GM18505 (cell line): ENCODE data around the gene SPCS1.
"Not testable (repeated sequence)": the region's sequence is repeated elsewhere in the genome, so short reads cannot be mapped to it uniquely, and the experiment has no call there.

Experiments
- ATAC-seq: cut with Tn5 transposase; IDR thresholded peaks from one replicate; pipeline ENCODE4 v1.9.1; 2021; ENCODE audit not compliant: unreplicated experiment
- POLR2A ChIP-seq: IDR thresholded peaks from 4 replicates; pipeline ENCODE4 v1.6.1; 2011; ENCODE audit warnings: borderline replicate concordance; ENCODE audit not compliant: insufficient read depth, insufficient read length; ENCODE audit errors: extremely low read depth

Gene SPCS1

GRCh38 chr3:52705688-52706686 is at the start of gene SPCS1, which contains the start of gene GLT8D1:
Gene SPCS1, plus strand, starts transcription at chr3:52706106. Its CDS starts 141 bp downstream, at chr3:52706247.
Gene GLT8D1, minus strand, starts transcription at chr3:52705791. Its CDS starts 5,331 bp downstream, at chr3:52700460.
- TF ChIP-seq POLR2A: peak; percentile 81
- peak; percentile 71 for ATAC-seq

GRCh38 chr3:52660046-52660445 is 45.9 kb upstream of the SPCS1 start:
- no peak for TF ChIP-seq POLR2A
- no peak for ATAC-seq

- TF ChIP-seq POLR2A: no peak
- ATAC-seq: no peak
Measured at GRCh38 chr3:52663098-52663497, 42.8 kb upstream of the SPCS1 start.

GRCh38 chr3:52670621-52671521 is 35.0 kb upstream of the SPCS1 start:
- no peak for ATAC-seq
- TF ChIP-seq POLR2A: no peak

GRCh38 chr3:52671676-52672075 is 34.2 kb upstream of the SPCS1 start:
- no peak for ATAC-seq
- no peak for TF ChIP-seq POLR2A

- not testable (repeated sequence) for ATAC-seq
Measured at GRCh38 chr3:52676201-52676600, 29.7 kb upstream of the SPCS1 start.

- ATAC-seq: no peak
- no peak for TF ChIP-seq POLR2A
Measured at GRCh38 chr3:52678265-52679198, 27.4 kb upstream of the SPCS1 start.

- no peak for ATAC-seq
- TF ChIP-seq POLR2A: no peak
Measured at GRCh38 chr3:52679199-52679538, 26.7 kb upstream of the SPCS1 start.

DNA sequence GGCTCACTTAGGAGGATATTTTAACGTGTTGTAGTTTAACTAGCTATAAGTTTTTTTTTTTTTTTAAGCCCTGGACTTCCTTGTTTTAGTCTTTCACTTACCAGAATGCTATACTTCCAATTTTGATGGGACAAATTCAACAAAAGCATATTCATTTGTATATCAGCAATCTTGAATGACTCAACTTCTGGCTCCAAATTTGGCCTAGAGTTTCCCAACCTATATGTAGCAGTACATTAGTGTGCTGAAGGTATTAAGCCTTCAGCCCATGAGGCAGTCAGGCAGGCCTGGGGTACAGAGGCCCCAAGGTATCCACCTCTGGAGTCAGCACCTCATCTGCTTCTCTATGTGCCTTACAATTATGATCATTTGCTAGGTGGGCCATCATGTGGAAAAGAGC is 26.1 kb upstream of the SPCS1 start:
- no peak for ATAC-seq
- TF ChIP-seq POLR2A: no peak

DNA sequence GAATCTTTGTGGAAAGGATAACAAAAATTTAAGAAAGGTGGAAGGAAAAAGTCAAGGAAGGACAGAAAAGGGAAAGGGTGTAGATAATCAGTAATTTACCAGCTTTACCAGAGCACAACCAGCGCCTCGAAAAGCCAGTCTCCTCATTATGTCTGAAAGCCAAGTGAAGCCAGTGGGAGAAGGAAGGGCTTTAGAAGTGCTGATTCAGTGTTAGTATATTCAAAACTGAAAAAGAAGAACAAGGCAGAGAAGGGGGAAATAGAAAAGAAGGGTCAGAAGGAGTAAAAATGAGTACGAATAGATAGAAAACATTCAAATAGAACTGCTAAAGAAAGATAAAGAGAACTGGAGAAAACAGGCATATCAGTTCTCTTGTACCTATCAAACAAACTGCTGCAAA is 24.3 kb upstream of the SPCS1 start:
- no peak for ATAC-seq
- TF ChIP-seq POLR2A: no peak

- TF ChIP-seq POLR2A: no peak
- ATAC-seq: no peak
Measured at GRCh38 chr3:52682016-52682415, 23.9 kb upstream of the SPCS1 start.

DNA sequence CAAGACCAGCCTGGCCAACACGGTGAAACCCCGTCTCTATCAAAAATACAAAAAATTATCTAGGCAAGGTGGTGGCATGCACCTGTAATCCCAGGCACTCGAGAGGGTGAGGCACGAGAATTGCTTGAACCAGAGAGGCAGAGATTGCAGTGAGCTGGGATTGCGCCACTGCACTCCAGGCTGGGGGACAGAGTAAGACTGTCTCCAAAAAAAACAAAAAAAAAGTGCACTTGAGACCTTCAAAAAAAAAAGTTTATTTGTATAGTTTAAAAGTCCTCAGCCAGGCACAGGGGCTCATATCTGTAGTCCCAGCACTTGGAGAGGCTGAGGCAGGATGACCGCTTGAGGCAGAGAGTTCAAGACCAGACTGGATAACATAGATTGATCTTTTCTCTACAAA is 22.3 kb upstream of the SPCS1 start:
- TF ChIP-seq POLR2A: no peak
- ATAC-seq: no peak
